GM12873 (cell line): ENCODE measurements around the gene KRAS.

Source experiments
- CTCF ChIP-seq: IDR thresholded peaks from 2 replicates; pipeline ENCODE4 v1.5.1; 2012; ENCODE audit warnings: low read depth, mild to moderate bottlenecking, moderate library complexity, low read length, control low read depth; ENCODE audit not compliant: insufficient read depth; ENCODE audit errors: missing control alignments

The KRAS gene

GRCh38 chr12:25264862-25265261 lies 14.1 kb upstream of the KRAS start:
- no peak for TF ChIP-seq CTCF

GRCh38 chr12:25264114-25264513 lies 13.4 kb upstream of the KRAS start:
- no peak for TF ChIP-seq CTCF

GRCh38 chr12:25263594-25263993 lies 12.9 kb upstream of the KRAS start:
- TF ChIP-seq CTCF: no peak

GRCh38 chr12:25262389-25263074 lies 11.8 kb upstream of the KRAS start:
- TF ChIP-seq CTCF: no peak

- TF ChIP-seq CTCF: no peak
Observed at GRCh38 chr12:25257590-25258324, 7.0 kb upstream of the KRAS start.

GRCh38 chr12:25256826-25257225 lies 6.1 kb upstream of the KRAS start:
- no peak for TF ChIP-seq CTCF

- no peak for TF ChIP-seq CTCF
Observed at GRCh38 chr12:25256005-25256404, 5.3 kb upstream of the KRAS start.
